Measurements from ENCODE around the gene RBMS3.

GRCh38 chr3:29301332-29302019 is 20.6 kb downstream of the RBMS3 start:
- TF ChIP-seq HMGA2 (CRISPR knock-in tag; IDR thresholded peaks at IDR 0.05) = no peak
- no peak for TF ChIP-seq CTCF (IDR thresholded peaks at IDR 0.05)
- no peak for TF ChIP-seq CREM (CRISPR knock-in tag; IDR thresholded peaks at IDR 0.05)
- no peak for TF ChIP-seq CBFB (CRISPR knock-in tag; IDR thresholded peaks at IDR 0.05; ENCODE audit: low read depth)
- no peak for TF ChIP-seq ZNF281 (CRISPR knock-in tag; IDR thresholded peaks at IDR 0.05)
- no peak for TF ChIP-seq AFF4 (CRISPR knock-in tag; IDR thresholded peaks at IDR 0.05; ENCODE audit: borderline replicate concordance)
- TF ChIP-seq NR2C2 (CRISPR knock-in tag; IDR thresholded peaks at IDR 0.05) = no peak
- TF ChIP-seq FOXP1 (CRISPR knock-in tag; IDR thresholded peaks at IDR 0.05; ENCODE audit: borderline replicate concordance) = no peak
- no peak for TF ChIP-seq NR1H2 (CRISPR knock-in tag; IDR thresholded peaks at IDR 0.05)
- no peak for TF ChIP-seq ATF2 (CRISPR knock-in tag; IDR thresholded peaks at IDR 0.05; ENCODE audit: borderline replicate concordance, low read depth)
- TF ChIP-seq MLX (CRISPR knock-in tag; IDR thresholded peaks at IDR 0.05) = no peak
- no peak for TF ChIP-seq E2F1 (CRISPR knock-in tag; IDR thresholded peaks at IDR 0.05)

All from WTC11 (cell line).